Right forelimb (tissue), 1 donor: ENCODE results near the gene KRTAP2-4.
"Not testable (repeated sequence)": the region's sequence is repeated elsewhere in the genome, so short reads cannot be mapped to it uniquely, and the experiment has no call there.

Source experiments
- DNase-seq: peaks from one replicate; pipeline ENCODE4 v3.0.0-alpha.2; 2018

Gene KRTAP2-4

GRCh38 chr17:41071606-41072360 lies 6.1 kb upstream of the KRTAP2-4 start:
- no peak for DNase-seq

- no peak for DNase-seq
Measured at GRCh38 chr17:41069031-41069430, 3.4 kb upstream of the KRTAP2-4 start.

GRCh38 chr17:41067281-41067680 lies 1.6 kb upstream of the KRTAP2-4 start:
- DNase-seq = no peak

GRCh38 chr17:41065016-41065689 lies 526 bp downstream of the KRTAP2-4 start:
- DNase-seq = not testable (repeated sequence)

GRCh38 chr17:41064301-41064700 lies 1.4 kb downstream of the KRTAP2-4 start:
- no peak for DNase-seq

GRCh38 chr17:41063449-41063848 lies 2.2 kb downstream of the KRTAP2-4 start:
- no peak for DNase-seq

GRCh38 chr17:41061964-41062363 lies 3.7 kb downstream of the KRTAP2-4 start:
- DNase-seq = no peak

- no peak for DNase-seq
Measured at GRCh38 chr17:41060052-41060604, 5.6 kb downstream of the KRTAP2-4 start, which contains the start of gene KRTAP2-3. Gene KRTAP2-3 (minus strand): TSS chr17:41060114. CDS start chr17:41060050, 64 bp downstream.

GRCh38 chr17:41059276-41060051 lies 6.2 kb downstream of the KRTAP2-4 start:
- DNase-seq = not testable (repeated sequence)

- no peak for DNase-seq
Measured at GRCh38 chr17:41058741-41059140, 6.9 kb downstream of the KRTAP2-4 start.

GRCh38 chr17:41057547-41057946 lies 8.1 kb downstream of the KRTAP2-4 start:
- no peak for DNase-seq

GRCh38 chr17:41055130-41055529 lies 10.5 kb downstream of the KRTAP2-4 start, which contains the start of gene KRTAP2-2:
Gene KRTAP2-2 (minus strand): TSS chr17:41055230. CDS start chr17:41055211, 19 bp downstream.
- DNase-seq = not testable (repeated sequence)

GRCh38 chr17:41054556-41054955 lies 11.1 kb downstream of the KRTAP2-4 start:
- DNase-seq = not testable (repeated sequence)

- no peak for DNase-seq
Measured at GRCh38 chr17:41054025-41054424, 11.7 kb downstream of the KRTAP2-4 start.

GRCh38 chr17:41052566-41052965 lies 13.1 kb downstream of the KRTAP2-4 start:
- DNase-seq = no peak

- DNase-seq = no peak
Measured at GRCh38 chr17:41049110-41049509, 16.6 kb downstream of the KRTAP2-4 start.

GRCh38 chr17:41048441-41048840 lies 17.2 kb downstream of the KRTAP2-4 start:
- DNase-seq = no peak

- DNase-seq = not testable (repeated sequence)
Measured at GRCh38 chr17:41046735-41047465, 18.8 kb downstream of the KRTAP2-4 start, which contains the start of gene KRTAP2-1. Gene KRTAP2-1 (minus strand): TSS chr17:41047316. CDS start chr17:41047267, 49 bp downstream.

- no peak for DNase-seq
Measured at GRCh38 chr17:41042953-41043352, 22.7 kb downstream of the KRTAP2-4 start.

- peak; percentile 47 for DNase-seq
Measured at GRCh38 chr17:41040783-41041571, 24.7 kb downstream of the KRTAP2-4 start, which contains the start of gene KRTAP1-1. Gene KRTAP1-1 (minus strand): TSS chr17:41041450. CDS start chr17:41041397, 53 bp downstream.

GRCh38 chr17:41037853-41038350 lies 27.8 kb downstream of the KRTAP2-4 start:
- no peak for DNase-seq
